WTC11 (cell line): Measurements from ENCODE around the gene NSUN3. TPM values are rescaled to one million over a fixed set of nuclear protein-coding genes. Genes with fewer than 3 reads are reported as not detected.

Experiments used
- ATAC-seq: fragments of 200-7000 bp; cut with Tn5 transposase; 2 replicates; pipeline ENCODE4 v1.10.0; 2021; ENCODE audit warnings: mild to moderate bottlenecking, moderate library complexity
- CTCF ChIA-PET: fragments of 300-600 bp; sonication (Branson Sonifier 250); formaldehyde crosslinking; loops from one replicate; lab custom pipeline; 2021; ENCODE audit warnings: antibody characterized with exemption; lab: Charles Lee
- POLR2A ChIA-PET: fragments of 350-600 bp; sonication (Branson Sonifier 250); formaldehyde crosslinking; loops from one replicate; lab custom pipeline; 2021; ENCODE audit warnings: antibody characterized with exemption; lab: Charles Lee
- DNase-seq: peaks from one replicate; pipeline ENCODE4 v3.0.0; 2021; ENCODE audit warnings: low spot score
- H3K27ac Mint-ChIP-seq: 2 replicates; pipeline ENCODE4 v1.8.0; 2021; ENCODE audit warnings: mixed read lengths
- H3K27me3 Mint-ChIP-seq: 2 replicates; pipeline ENCODE4 v1.8.0; 2021; ENCODE audit warnings: low read depth, mild to moderate bottlenecking, moderate library complexity, mixed read lengths
- H3K36me3 Mint-ChIP-seq: 2 replicates; pipeline ENCODE4 v1.8.0; 2021; ENCODE audit warnings: mixed read lengths
- H3K4me1 Mint-ChIP-seq: 2 replicates; pipeline ENCODE4 v1.8.0; 2022; ENCODE audit warnings: mixed read lengths
- H3K4me3 Mint-ChIP-seq: 2 replicates; pipeline ENCODE4 v1.8.0; 2021; ENCODE audit warnings: mild to moderate bottlenecking, moderate library complexity, mixed read lengths
- H3K9me3 Mint-ChIP-seq: 2 replicates; pipeline ENCODE4 v1.8.0; 2021; ENCODE audit warnings: mixed read lengths
- EMX1 ChIP-seq: fragments of 250-450 bp; sonication (Bioruptor Pico); IDR thresholded peaks from 2 replicates; pipeline ENCODE4 v1.8.0; 2021; ENCODE audit warnings: mild to moderate bottlenecking
- FOXP1 ChIP-seq: sonication (generic); formaldehyde crosslinking; IDR thresholded peaks from 2 replicates; pipeline ENCODE4 v1.8.0; 2022; ENCODE audit warnings: missing genetic modification reagents, mild to moderate bottlenecking, moderate library complexity, borderline replicate concordance
- MXD4 ChIP-seq: fragments of 250-450 bp; sonication (Bioruptor Pico); IDR thresholded peaks from 2 replicates; pipeline ENCODE4 v1.8.0; 2021; ENCODE audit warnings: mild to moderate bottlenecking, moderate library complexity, borderline replicate concordance
- NFE2L1 ChIP-seq: sonication (generic); formaldehyde crosslinking; IDR thresholded peaks from 2 replicates; pipeline ENCODE4 v1.8.1; 2023; ENCODE audit warnings: missing genetic modification reagents
- RORB ChIP-seq: fragments of 250-450 bp; sonication (Bioruptor Pico); IDR thresholded peaks from 2 replicates; pipeline ENCODE4 v1.9.0; 2021; ENCODE audit warnings: mild to moderate bottlenecking
- ZBTB21 ChIP-seq: sonication (generic); formaldehyde crosslinking; IDR thresholded peaks from 2 replicates; pipeline ENCODE4 v1.8.1; 2023; ENCODE audit warnings: mild to moderate bottlenecking, missing genetic modification reagents, borderline replicate concordance
- total RNA-seq: library from RNA; stranded (reverse); gene quantifications from 3 replicates; pipeline ENCODE4 v1.2.3, GENCODE V29; 2021
- TF ChIP-seq, protein P1 (sequence below): fragments of 250-450 bp; sonication (Bioruptor Pico); IDR thresholded peaks from 2 replicates; pipeline ENCODE4 v1.8.0; 2021; ENCODE audit warnings: mild to moderate bottlenecking
- TF ChIP-seq, protein P2 (sequence below): sonication (generic); formaldehyde crosslinking; IDR thresholded peaks from 2 replicates; pipeline ENCODE4 v1.8.0; 2023; ENCODE audit warnings: missing genetic modification reagents, mild to moderate bottlenecking, borderline replicate concordance
- TF ChIP-seq, protein P3 (sequence below): sonication (generic); formaldehyde crosslinking; IDR thresholded peaks from 2 replicates; pipeline ENCODE4 v1.8.1; 2023; ENCODE audit warnings: mild to moderate bottlenecking, missing genetic modification reagents, moderate library complexity
- TF ChIP-seq, protein P4 (sequence below): fragments of 250-450 bp; sonication (Bioruptor Pico); IDR thresholded peaks from 2 replicates; pipeline ENCODE4 v1.9.0; 2021; ENCODE audit warnings: mild to moderate bottlenecking
- TF ChIP-seq, protein P5 (sequence below): sonication (generic); formaldehyde crosslinking; IDR thresholded peaks from 2 replicates; pipeline ENCODE4 v1.8.1; 2023; ENCODE audit warnings: mild to moderate bottlenecking, moderate library complexity, missing genetic modification reagents
- TF ChIP-seq, protein P6 (sequence below): fragments of 250-450 bp; sonication (Bioruptor Pico); IDR thresholded peaks from 2 replicates; pipeline ENCODE4 v1.9.0; 2021; ENCODE audit warnings: mild to moderate bottlenecking

The NSUN3 gene
- total RNA-seq, 1 experiment from 2014 or later, result 8.2 TPM

DNA sequence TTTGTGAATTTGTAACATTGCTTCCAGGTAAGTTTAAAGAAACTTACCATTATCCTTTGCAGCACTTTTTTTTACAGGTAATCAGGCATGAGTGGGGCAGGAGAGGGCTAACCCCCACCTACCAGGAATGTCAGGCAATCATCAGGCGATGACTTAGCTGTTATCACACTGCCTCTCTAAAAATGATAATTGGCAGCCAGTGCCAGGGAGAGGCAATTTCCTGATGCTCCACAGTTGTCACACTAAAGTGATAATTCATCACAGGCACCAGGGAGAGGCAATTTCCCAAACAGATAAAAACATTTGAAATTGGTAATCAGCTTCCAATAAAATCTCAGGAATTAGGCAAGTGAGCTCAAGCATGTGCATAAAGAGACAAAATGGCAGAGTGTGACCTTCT is 26.3 kb downstream of the NSUN3 start (continued):
- TF ChIP-seq, protein P1, sequence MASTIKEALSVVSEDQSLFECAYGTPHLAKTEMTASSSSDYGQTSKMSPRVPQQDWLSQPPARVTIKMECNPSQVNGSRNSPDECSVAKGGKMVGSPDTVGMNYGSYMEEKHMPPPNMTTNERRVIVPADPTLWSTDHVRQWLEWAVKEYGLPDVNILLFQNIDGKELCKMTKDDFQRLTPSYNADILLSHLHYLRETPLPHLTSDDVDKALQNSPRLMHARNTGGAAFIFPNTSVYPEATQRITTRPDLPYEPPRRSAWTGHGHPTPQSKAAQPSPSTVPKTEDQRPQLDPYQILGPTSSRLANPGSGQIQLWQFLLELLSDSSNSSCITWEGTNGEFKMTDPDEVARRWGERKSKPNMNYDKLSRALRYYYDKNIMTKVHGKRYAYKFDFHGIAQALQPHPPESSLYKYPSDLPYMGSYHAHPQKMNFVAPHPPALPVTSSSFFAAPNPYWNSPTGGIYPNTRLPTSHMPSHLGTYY, result no peak
- TF ChIP-seq NFE2L1 (CRISPR knock-in tag) (no peak), FOXP1 (CRISPR knock-in tag) (no peak)
- TF ChIP-seq, protein P2, sequence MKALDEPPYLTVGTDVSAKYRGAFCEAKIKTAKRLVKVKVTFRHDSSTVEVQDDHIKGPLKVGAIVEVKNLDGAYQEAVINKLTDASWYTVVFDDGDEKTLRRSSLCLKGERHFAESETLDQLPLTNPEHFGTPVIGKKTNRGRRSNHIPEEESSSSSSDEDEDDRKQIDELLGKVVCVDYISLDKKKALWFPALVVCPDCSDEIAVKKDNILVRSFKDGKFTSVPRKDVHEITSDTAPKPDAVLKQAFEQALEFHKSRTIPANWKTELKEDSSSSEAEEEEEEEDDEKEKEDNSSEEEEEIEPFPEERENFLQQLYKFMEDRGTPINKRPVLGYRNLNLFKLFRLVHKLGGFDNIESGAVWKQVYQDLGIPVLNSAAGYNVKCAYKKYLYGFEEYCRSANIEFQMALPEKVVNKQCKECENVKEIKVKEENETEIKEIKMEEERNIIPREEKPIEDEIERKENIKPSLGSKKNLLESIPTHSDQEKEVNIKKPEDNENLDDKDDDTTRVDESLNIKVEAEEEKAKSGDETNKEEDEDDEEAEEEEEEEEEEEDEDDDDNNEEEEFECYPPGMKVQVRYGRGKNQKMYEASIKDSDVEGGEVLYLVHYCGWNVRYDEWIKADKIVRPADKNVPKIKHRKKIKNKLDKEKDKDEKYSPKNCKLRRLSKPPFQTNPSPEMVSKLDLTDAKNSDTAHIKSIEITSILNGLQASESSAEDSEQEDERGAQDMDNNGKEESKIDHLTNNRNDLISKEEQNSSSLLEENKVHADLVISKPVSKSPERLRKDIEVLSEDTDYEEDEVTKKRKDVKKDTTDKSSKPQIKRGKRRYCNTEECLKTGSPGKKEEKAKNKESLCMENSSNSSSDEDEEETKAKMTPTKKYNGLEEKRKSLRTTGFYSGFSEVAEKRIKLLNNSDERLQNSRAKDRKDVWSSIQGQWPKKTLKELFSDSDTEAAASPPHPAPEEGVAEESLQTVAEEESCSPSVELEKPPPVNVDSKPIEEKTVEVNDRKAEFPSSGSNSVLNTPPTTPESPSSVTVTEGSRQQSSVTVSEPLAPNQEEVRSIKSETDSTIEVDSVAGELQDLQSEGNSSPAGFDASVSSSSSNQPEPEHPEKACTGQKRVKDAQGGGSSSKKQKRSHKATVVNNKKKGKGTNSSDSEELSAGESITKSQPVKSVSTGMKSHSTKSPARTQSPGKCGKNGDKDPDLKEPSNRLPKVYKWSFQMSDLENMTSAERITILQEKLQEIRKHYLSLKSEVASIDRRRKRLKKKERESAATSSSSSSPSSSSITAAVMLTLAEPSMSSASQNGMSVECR (CRISPR knock-in tag), result no peak
- TF ChIP-seq, protein P3, sequence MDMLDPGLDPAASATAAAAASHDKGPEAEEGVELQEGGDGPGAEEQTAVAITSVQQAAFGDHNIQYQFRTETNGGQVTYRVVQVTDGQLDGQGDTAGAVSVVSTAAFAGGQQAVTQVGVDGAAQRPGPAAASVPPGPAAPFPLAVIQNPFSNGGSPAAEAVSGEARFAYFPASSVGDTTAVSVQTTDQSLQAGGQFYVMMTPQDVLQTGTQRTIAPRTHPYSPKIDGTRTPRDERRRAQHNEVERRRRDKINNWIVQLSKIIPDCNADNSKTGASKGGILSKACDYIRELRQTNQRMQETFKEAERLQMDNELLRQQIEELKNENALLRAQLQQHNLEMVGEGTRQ (CRISPR knock-in tag), result no peak
- TF ChIP-seq, protein P4, sequence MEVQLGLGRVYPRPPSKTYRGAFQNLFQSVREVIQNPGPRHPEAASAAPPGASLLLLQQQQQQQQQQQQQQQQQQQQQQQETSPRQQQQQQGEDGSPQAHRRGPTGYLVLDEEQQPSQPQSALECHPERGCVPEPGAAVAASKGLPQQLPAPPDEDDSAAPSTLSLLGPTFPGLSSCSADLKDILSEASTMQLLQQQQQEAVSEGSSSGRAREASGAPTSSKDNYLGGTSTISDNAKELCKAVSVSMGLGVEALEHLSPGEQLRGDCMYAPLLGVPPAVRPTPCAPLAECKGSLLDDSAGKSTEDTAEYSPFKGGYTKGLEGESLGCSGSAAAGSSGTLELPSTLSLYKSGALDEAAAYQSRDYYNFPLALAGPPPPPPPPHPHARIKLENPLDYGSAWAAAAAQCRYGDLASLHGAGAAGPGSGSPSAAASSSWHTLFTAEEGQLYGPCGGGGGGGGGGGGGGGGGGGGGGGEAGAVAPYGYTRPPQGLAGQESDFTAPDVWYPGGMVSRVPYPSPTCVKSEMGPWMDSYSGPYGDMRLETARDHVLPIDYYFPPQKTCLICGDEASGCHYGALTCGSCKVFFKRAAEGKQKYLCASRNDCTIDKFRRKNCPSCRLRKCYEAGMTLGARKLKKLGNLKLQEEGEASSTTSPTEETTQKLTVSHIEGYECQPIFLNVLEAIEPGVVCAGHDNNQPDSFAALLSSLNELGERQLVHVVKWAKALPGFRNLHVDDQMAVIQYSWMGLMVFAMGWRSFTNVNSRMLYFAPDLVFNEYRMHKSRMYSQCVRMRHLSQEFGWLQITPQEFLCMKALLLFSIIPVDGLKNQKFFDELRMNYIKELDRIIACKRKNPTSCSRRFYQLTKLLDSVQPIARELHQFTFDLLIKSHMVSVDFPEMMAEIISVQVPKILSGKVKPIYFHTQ (CRISPR knock-in tag), result no peak
- TF ChIP-seq, protein P5, sequence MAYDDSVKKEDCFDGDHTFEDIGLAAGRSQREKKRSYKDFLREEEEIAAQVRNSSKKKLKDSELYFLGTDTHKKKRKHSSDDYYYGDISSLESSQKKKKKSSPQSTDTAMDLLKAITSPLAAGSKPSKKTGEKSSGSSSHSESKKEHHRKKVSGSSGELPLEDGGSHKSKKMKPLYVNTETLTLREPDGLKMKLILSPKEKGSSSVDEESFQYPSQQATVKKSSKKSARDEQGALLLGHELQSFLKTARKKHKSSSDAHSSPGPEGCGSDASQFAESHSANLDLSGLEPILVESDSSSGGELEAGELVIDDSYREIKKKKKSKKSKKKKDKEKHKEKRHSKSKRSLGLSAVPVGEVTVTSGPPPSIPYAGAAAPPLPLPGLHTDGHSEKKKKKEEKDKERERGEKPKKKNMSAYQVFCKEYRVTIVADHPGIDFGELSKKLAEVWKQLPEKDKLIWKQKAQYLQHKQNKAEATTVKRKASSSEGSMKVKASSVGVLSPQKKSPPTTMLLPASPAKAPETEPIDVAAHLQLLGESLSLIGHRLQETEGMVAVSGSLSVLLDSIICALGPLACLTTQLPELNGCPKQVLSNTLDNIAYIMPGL (CRISPR knock-in tag), result no peak

DNA sequence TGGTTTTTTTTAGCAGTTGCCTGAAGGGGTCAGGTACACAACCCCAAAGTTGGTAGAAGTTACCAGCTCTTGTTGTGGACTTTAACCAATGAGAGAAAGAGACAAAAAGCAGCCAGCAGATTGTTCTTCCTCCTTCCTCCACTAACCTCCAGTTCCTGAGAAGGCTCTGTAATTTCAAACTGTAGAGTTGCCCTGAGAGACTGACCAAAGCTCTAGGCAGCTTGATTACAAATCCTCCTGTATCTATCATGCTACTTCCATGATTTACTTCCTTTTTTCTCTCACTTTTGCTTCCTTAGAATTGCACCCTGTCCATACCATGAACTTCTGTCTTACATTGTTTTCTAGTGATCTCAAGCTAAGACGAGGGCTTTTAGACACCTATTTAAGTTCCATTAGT is 29.2 kb downstream of the NSUN3 start:
- Mint-ChIP-seq H3K36me3 (peaks cover 8% of the 10 kb centered on the region; the same call in 1 of the 2 replicates), H3K27me3 (no peaks in the 10 kb centered on the region), H3K27ac (no peak overlapping the region), H3K4me3 (no peak overlapping the region), H3K4me1 (no peaks in the 10 kb centered on the region), H3K9me3 (no peaks in the 10 kb centered on the region)
- ChIA-PET CTCF (interaction anchor here (1.4 kb wide), 1 partner anchor 10 kb away, joined by 4 read pairs; no protein-coding TSS in a partner anchor), POLR2A (no interaction called here)
- no peak for DNase-seq
- ATAC-seq, result no peak
- TF ChIP-seq, protein P6, sequence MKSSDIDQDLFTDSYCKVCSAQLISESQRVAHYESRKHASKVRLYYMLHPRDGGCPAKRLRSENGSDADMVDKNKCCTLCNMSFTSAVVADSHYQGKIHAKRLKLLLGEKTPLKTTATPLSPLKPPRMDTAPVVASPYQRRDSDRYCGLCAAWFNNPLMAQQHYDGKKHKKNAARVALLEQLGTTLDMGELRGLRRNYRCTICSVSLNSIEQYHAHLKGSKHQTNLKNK (CRISPR knock-in tag), result no peak
- TF ChIP-seq, protein P1, result no peak
- TF ChIP-seq MXD4 (CRISPR knock-in tag), result no peak
- no peak for TF ChIP-seq EMX1 (CRISPR knock-in tag)
- no peak for TF ChIP-seq RORB (CRISPR knock-in tag)
- TF ChIP-seq ZBTB21 (CRISPR knock-in tag), result no peak
